Stomach (tissue), 9 donors: Measurements from ENCODE around the gene TPX2. TPM values are rescaled to one million over a fixed set of nuclear protein-coding genes. Genes with fewer than 3 reads are reported as not detected.

ENCODE experiments used
- DNase-seq, 2 donors: peaks; one replicate each; pipeline versions ENCODE4 v3.0.0 to v3.0.0-alpha.2; 2013 to 2019
- H3K27ac ChIP-seq, 5 donors: fragments of 200-600 bp in 4 of 5; sonication (generic) in 4 of 5; one replicate each; pipeline ENCODE4 v1.5.1; 2013 to 2019; ENCODE audit warnings: mild to moderate bottlenecking in 1 of 5, moderate library complexity in 1 of 5
- H3K27me3 ChIP-seq, 3 donors: fragments of 200-600 bp; sonication (generic); one replicate each; pipeline ENCODE4 v1.5.1; 2017 to 2019; ENCODE audit warnings: mixed run types in 1 of 3
- H3K36me3 ChIP-seq, 4 donors: fragments of 200-600 bp; sonication (generic); 1 replicate in 3 of 4; 2 replicates in 1 of 4; pipeline ENCODE4 v1.5.1; 2016 to 2019
- H3K4me1 ChIP-seq, 4 donors: fragments of 200-600 bp; sonication (generic); one replicate each; pipeline ENCODE4 v1.5.1; 2016 to 2019
- H3K4me3 ChIP-seq, 4 donors: fragments of 200-600 bp; sonication (generic) in 3 of 4; one replicate each; pipeline ENCODE4 v1.5.1; 2016 to 2019; ENCODE audit warnings: mild to moderate bottlenecking in 1 of 4
- H3K9me3 ChIP-seq, 4 donors: fragments of 200-600 bp; sonication (generic); one replicate each; pipeline ENCODE4 v1.5.1; 2016 to 2019
- EP300 ChIP-seq: sonication (generic); formaldehyde crosslinking; IDR thresholded peaks from one replicate; pipeline ENCODE4 v1.6.1; 2017; ENCODE audit warnings: antibody characterized with exemption
- POLR2A ChIP-seq, 4 donors: fragments of 450-650 bp; IDR thresholded peaks; one replicate each; pipeline ENCODE4 v1.6.1; 2016; ENCODE audit warnings: antibody characterized with exemption in 4 of 4, control low read depth in 2 of 4, mild to moderate bottlenecking in 1 of 4, moderate library complexity in 1 of 4
- POLR2AphosphoS5 ChIP-seq, 3 donors: sonication (generic); formaldehyde crosslinking; IDR thresholded peaks; one replicate each; pipeline ENCODE4 v1.6.1; 2016; ENCODE audit warnings: antibody characterized with exemption in 3 of 3
- WGBS, 5 donors: extraction: QIAGEN DNeasy Blood & Tissue Kit in 3 of 5; methylation state at CpG; one replicate each; pipeline versions ENCODE4 v1.1.5 to v1.1.7; 2013 to 2018; 5-methylcytosine and 5-hydroxymethylcytosine counted together
- intact Hi-C: fragments of 100-400 bp; cut with DNase I; formaldehyde crosslinking; loops from one replicate; pipeline ENCODE4 v1.15.1; 2023; ENCODE audit warnings: low total_unique reads
- polyA plus RNA-seq, 3 donors: library from polyadenylated mRNA; stranded (reverse); fragments of 200-250 nt; gene quantifications; one replicate each; pipeline ENCODE4 v1.2.3, GENCODE V29; 2013
- total RNA-seq, 5 donors: library from RNA; depleted of rRNA; stranded (reverse); fragments of >200 nt; gene quantifications; one replicate each; pipeline versions ENCODE4 v1.1.0 to v1.2.3, GENCODE V29; 2014 to 2016
- TF ChIP-seq, protein P1 (sequence below), 7 experiments: fragments of 450-650 bp in 4 of 7; fragments of 200-600 bp in 3 of 7; sonication (generic) in 3 of 7; IDR thresholded peaks; one replicate each; pipeline ENCODE4 v1.5.1; 2016 to 2019; ENCODE audit warnings: antibody characterized with exemption in 7 of 7, control low read depth in 2 of 7, mild to moderate bottlenecking in 1 of 7
- donor health status: healthy with polysubstance abuse.
- donor health status: Bipolar disorder and iron deficiency.
- donor health status: healthy.

Gene TPX2
- total and polyA plus RNA-seq, 8 donors, result 1.7 to 11.4 (median 6.7) TPM

GRCh38 chr20:31823360-31824124 is 84.5 kb downstream of the TPX2 start:
- Histone ChIP-seq H3K27me3 (peaks cover 0 to 4% (median 3%) of the 10 kb centered on the region in 3 donors), H3K9me3 (no peaks in the 10 kb centered on the region), H3K4me3 (no peak overlapping the region), H3K4me1 (peaks cover 0 to 11% (median 10%) of the 10 kb centered on the region in 4 donors), H3K36me3 (no peaks in the 10 kb centered on the region), H3K27ac (no peak overlapping the region)
- intact Hi-C loops, result loop anchor here (10.0 kb wide), 2 partner anchors 201 to 261 kb away; no protein-coding TSS in a partner anchor
- DNase-seq, result no peak
- TF ChIP-seq EP300, result no peak
- no peak for TF ChIP-seq POLR2AphosphoS5 (IDR thresholded peaks at IDR 0.05)
- TF ChIP-seq, protein P1, sequence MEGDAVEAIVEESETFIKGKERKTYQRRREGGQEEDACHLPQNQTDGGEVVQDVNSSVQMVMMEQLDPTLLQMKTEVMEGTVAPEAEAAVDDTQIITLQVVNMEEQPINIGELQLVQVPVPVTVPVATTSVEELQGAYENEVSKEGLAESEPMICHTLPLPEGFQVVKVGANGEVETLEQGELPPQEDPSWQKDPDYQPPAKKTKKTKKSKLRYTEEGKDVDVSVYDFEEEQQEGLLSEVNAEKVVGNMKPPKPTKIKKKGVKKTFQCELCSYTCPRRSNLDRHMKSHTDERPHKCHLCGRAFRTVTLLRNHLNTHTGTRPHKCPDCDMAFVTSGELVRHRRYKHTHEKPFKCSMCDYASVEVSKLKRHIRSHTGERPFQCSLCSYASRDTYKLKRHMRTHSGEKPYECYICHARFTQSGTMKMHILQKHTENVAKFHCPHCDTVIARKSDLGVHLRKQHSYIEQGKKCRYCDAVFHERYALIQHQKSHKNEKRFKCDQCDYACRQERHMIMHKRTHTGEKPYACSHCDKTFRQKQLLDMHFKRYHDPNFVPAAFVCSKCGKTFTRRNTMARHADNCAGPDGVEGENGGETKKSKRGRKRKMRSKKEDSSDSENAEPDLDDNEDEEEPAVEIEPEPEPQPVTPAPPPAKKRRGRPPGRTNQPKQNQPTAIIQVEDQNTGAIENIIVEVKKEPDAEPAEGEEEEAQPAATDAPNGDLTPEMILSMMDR (IDR thresholded peaks at IDR 0.05), result no peak
- no peak for TF ChIP-seq POLR2A (IDR thresholded peaks at IDR 0.05)
- whole genome bisulfite sequencing, 5 donors, result 62 to 73% (median 68%) methylated on average over 7 to 14 of the region's 14 CpGs

- 76 to 89% (median 88%) methylated on average over 4 of the region's 4 CpGs for WGBS, 5 donors
- TF ChIP-seq EP300, result no peak
- TF ChIP-seq, protein P1 (IDR thresholded peaks at IDR 0.05), result no peak
- no peak for TF ChIP-seq POLR2AphosphoS5 (IDR thresholded peaks at IDR 0.05)
- no peak for TF ChIP-seq POLR2A (IDR thresholded peaks at IDR 0.05)
- intact Hi-C loops, result loop anchor here (10.0 kb wide), 2 partner anchors 201 to 261 kb away; no protein-coding TSS in a partner anchor
Observed at GRCh38 chr20:31824125-31824485, 85.0 kb downstream of the TPX2 start.

DNA sequence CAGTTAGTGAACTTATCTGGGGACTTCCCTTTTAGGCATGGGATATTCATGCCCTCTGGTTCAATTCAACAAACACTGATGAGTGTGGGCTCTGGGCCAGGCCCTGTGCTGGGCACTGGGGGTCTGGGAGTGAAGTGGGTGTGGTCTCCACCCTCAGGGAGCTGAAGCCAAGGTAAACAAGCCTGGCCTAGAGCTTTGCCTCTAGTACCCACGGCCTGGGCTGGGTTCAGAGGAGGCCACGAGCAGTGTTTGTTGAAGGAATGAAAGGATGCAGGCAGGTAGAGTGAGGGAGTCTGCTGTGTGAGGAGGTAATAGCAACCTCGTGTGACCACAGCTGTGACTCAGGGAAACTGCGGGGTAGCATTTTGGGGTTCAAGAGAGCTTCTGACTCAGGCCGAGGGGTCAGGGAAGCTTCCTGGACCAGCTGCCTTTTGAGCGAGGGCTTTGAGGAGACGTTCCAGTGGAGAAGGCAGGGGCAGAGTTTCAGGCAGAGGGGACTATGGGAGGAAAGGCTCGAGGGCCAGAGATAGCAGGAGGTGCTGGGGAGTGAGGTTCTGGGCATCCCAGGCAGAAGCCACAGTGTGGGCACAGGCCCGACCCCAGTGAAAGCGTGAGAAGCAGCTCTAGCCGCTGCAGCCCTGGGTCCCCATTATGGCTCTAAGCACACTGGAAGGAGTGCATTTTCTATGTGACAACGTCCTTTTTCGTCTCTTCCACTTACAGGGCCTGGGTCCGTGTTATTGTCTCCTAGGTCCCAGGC is 85.6 kb downstream of the TPX2 start:
- 61 to 77% (median 68%) methylated on average over 13 to 14 of the region's 14 CpGs for WGBS, 5 donors
- Histone ChIP-seq H3K4me3 (no peak overlapping the region), H3K4me1 (peaks cover 0 to 11% (median 10%) of the 10 kb centered on the region in 4 donors), H3K36me3 (no peaks in the 10 kb centered on the region), H3K27ac (no peak overlapping the region), H3K27me3 (peaks cover 0 to 3% (median 0%) of the 10 kb centered on the region in 3 donors), H3K9me3 (no peaks in the 10 kb centered on the region)
- no peak for DNase-seq
- intact Hi-C loops, result loop anchor here (10.0 kb wide), 2 partner anchors 200 to 260 kb away; no protein-coding TSS in a partner anchor
- TF ChIP-seq EP300 (no peak), POLR2AphosphoS5 (IDR thresholded peaks at IDR 0.05) (no peak), POLR2A (IDR thresholded peaks at IDR 0.05) (no peak)
- TF ChIP-seq, protein P1 (IDR thresholded peaks at IDR 0.05), result no peak

More at GRCh38 chr20:31824125-31824485, 85.0 kb downstream of the TPX2 start:
- Histone ChIP-seq H3K27ac (no peak overlapping the region), H3K36me3 (no peaks in the 10 kb centered on the region), H3K4me1 (peaks cover 0 to 11% (median 10%) of the 10 kb centered on the region in 4 donors), H3K4me3 (no peak overlapping the region), H3K27me3 (peaks cover 0 to 4% (median 3%) of the 10 kb centered on the region in 3 donors), H3K9me3 (no peaks in the 10 kb centered on the region)
- no peak for DNase-seq

GRCh38 chr20:31826074-31826473 is 87.0 kb downstream of the TPX2 start:
- Histone ChIP-seq H3K27me3 (peaks cover 0 to 8% (median 0%) of the 10 kb centered on the region in 3 donors), H3K4me1 (peaks cover 0 to 11% (median 10%) of the 10 kb centered on the region in 4 donors), H3K36me3 (no peaks in the 10 kb centered on the region), H3K4me3 (no peak overlapping the region), H3K27ac (no peak overlapping the region), H3K9me3 (no peaks in the 10 kb centered on the region)
- WGBS, 5 donors, result 84 to 95% (median 89%) methylated on average over 5 of the region's 5 CpGs
- DNase-seq, result no peak
- intact Hi-C loops, result loop anchor here (10.0 kb wide), 2 partner anchors 199 to 259 kb away; no protein-coding TSS in a partner anchor
- no peak for TF ChIP-seq POLR2A (IDR thresholded peaks at IDR 0.05)
- no peak for TF ChIP-seq POLR2AphosphoS5 (IDR thresholded peaks at IDR 0.05)
- TF ChIP-seq EP300, result no peak
- TF ChIP-seq, protein P1 (IDR thresholded peaks at IDR 0.05), result no peak
